ENCODE measurements around the gene SSB. TPM values are rescaled to one million over a fixed set of nuclear protein-coding genes. Genes with fewer than 3 reads are reported as not detected.
A peak's percentile ranks its signal among the peaks of the same experiment; 100 is the strongest.

SSB gene
- total RNA-seq, result 62.7 and 72.7 TPM in 2 replicates

GRCh38 chr2:169798718-169799592, at the start of gene SSB:
Gene SSB, plus strand, starts transcription at chr2:169798871. Its CDS starts 2,090 bp downstream, at chr2:169800961.
- no peak for FAIRE-seq
- H3K36me3 ChIP-seq (ENCODE audit: control insufficient read depth, insufficient read depth, low read length), result no peaks in the 10 kb centered on the region
- DNase-seq (ENCODE audit: low read depth), result peak; percentile 90
- H3K27me3 ChIP-seq (ENCODE audit: control insufficient read depth, insufficient read depth, low read length), result no peaks in the 10 kb centered on the region
- H3K4me3 ChIP-seq (ENCODE audit: low read depth, low read length), result peak within 1 kb of the TSS; percentile 57
- TF ChIP-seq CTCF (IDR thresholded peaks at IDR 0.05; ENCODE audit: insufficient read depth, low read length, severe bottlenecking), result no peak

DNA sequence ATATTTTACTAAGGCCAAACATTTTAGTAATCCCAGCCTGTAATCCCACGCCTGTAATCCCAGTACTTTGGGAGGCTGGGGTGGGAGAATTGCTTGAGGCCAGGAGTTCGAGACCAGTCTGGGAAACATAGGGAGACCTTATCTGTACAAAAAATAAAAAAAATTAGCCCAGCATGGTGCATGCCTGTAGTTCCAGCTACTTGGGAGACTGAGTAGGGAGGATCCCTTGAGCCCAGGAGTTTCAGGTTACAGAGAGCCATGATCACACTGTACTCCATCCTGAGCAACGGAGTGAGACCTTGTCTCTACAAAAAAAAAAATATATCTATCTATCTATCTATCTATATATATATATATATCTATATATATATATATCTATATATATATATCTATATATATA, 45.9 kb upstream of the SSB start:
- Histone ChIP-seq H3K27me3 (ENCODE audit: control insufficient read depth, insufficient read depth, low read length) (no peaks in the 10 kb centered on the region), H3K36me3 (ENCODE audit: control insufficient read depth, insufficient read depth, low read length) (no peaks in the 10 kb centered on the region), H3K4me3 (ENCODE audit: low read depth, low read length) (no peak overlapping the region)
- no peak for TF ChIP-seq CTCF (IDR thresholded peaks at IDR 0.05; ENCODE audit: insufficient read depth, low read length, severe bottlenecking)
- no peak for DNase-seq (ENCODE audit: low read depth)
- FAIRE-seq, result no peak

DNA sequence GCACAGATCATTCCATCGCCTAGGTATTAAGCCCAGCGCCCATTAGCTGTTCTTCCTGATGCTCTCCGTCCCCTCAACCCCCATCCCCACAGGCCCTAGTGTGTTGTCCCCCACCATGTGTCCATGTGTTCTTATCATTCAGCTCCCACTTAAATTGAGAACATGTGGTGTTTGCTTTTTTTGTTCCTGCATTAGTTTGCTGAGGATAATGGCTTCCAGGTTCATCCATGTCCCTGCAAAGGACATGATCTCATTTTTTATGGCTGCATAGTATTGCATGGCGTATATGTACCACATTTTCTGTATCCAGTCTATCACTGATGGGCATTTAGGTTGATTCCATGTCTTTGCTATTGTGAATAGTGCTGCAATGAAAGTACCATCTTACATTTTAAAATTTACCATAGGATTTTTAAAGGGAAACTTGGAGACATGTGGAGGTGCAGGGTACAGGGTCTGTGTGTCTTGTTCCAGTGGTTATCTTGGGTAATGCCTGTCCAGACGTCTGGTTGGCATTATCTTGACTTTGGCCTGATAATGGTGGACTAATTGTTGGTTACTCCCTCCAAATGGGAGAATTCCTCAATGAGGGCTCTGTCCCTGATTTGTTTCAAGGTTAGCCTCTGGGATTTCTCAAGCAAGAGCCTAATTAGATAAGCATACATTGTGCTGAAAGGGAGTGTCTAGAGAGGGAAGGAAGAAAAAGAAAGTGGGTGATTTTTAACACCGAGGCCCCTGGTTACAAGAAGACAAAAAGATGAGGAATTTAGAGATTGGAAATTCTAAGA, 43.4 kb upstream of the SSB start:
- H3K36me3 ChIP-seq (ENCODE audit: control insufficient read depth, insufficient read depth, low read length), result no peaks in the 10 kb centered on the region
- DNase-seq (ENCODE audit: low read depth) (no peak), FAIRE-seq (no peak)
- TF ChIP-seq CTCF (IDR thresholded peaks at IDR 0.05; ENCODE audit: insufficient read depth, low read length, severe bottlenecking), result no peak
- H3K27me3 ChIP-seq (ENCODE audit: control insufficient read depth, insufficient read depth, low read length), result no peaks in the 10 kb centered on the region
- no peak overlapping the region for H3K4me3 ChIP-seq (ENCODE audit: low read depth, low read length)

DNA sequence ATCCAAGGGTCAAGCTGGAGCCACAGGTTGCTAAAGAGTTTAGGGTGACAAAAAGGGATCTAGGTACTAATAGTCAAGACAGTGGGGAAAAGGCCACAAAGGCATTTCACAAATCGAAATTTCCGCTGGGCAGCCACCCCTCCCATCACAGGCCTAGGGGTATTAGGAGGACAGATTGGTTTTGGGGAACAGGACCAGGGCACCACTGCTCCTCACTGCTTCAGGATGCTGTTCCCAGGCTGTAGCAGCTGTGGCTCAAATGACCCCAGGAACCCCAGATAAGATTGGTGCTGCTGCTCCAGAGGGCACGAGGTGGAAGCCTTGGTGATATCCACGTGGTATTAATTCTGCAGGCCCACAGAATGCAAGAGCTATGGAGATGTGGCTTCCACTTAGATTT, 42.3 kb upstream of the SSB start:
- H3K4me3 ChIP-seq (ENCODE audit: low read depth, low read length), result no peak overlapping the region
- no peaks in the 10 kb centered on the region for H3K27me3 ChIP-seq (ENCODE audit: control insufficient read depth, insufficient read depth, low read length)
- FAIRE-seq (no peak), DNase-seq (ENCODE audit: low read depth) (no peak)
- no peak for TF ChIP-seq CTCF (IDR thresholded peaks at IDR 0.05; ENCODE audit: insufficient read depth, low read length, severe bottlenecking)
- no peaks in the 10 kb centered on the region for H3K36me3 ChIP-seq (ENCODE audit: control insufficient read depth, insufficient read depth, low read length)

DNA sequence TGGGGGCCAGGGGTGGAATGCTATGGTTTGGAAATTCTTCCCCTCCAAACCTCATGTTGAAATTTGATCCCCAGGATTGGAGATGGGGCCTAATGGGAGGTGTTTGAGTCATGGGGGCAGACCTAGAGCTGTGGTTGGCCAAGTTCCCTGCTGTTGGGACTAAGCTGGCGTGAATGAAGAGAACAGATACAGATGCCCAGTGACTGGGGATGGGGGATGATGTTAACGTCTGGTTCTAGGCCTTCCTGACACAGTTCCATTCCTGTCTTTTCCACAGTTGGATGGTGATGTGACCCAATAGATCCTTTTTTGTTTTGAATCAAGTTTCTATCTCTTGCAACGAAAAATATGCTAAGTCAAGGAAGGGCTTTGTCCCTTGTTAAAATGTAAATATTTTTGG, 41.3 kb upstream of the SSB start:
- no peaks in the 10 kb centered on the region for H3K27me3 ChIP-seq (ENCODE audit: control insufficient read depth, insufficient read depth, low read length)
- no peak for FAIRE-seq
- no peak overlapping the region for H3K4me3 ChIP-seq (ENCODE audit: low read depth, low read length)
- no peaks in the 10 kb centered on the region for H3K36me3 ChIP-seq (ENCODE audit: control insufficient read depth, insufficient read depth, low read length)
- no peak for TF ChIP-seq CTCF (IDR thresholded peaks at IDR 0.05; ENCODE audit: insufficient read depth, low read length, severe bottlenecking)
- DNase-seq (ENCODE audit: low read depth), result no peak

All from bronchial epithelial cell (primary cell).